Measurements from ENCODE around the gene SLC26A6.

Gene SLC26A6

GRCh38 chr3:48595526-48596121 lies 39.6 kb downstream of the SLC26A6 start:
- peaks cover 34% of the 10 kb centered on the region for H3K36me3 ChIP-seq (ENCODE audit: insufficient read depth, low read length)
- no peaks in the 10 kb centered on the region for H3K9me2 ChIP-seq (ENCODE audit: low read depth, low read length)
- no peak overlapping the region for H3K27ac ChIP-seq (ENCODE audit: low read depth, low read length, poor library complexity, severe bottlenecking)
- no peaks in the 10 kb centered on the region for H3K79me2 ChIP-seq (ENCODE audit: insufficient read depth, low read length)
- no peaks in the 10 kb centered on the region for H4K20me1 ChIP-seq (ENCODE audit: insufficient read depth, low read length)
- H3K9me3 ChIP-seq (ENCODE audit: low read length), result no peaks in the 10 kb centered on the region
- no peak for TF ChIP-seq EZH2 (IDR thresholded peaks at IDR 0.05; ENCODE audit: borderline replicate concordance, low read length)
- TF ChIP-seq CTCF (IDR thresholded peaks at IDR 0.05; ENCODE audit: low read length), result no peak
- H2AFZ ChIP-seq (ENCODE audit: low read length), result no peak overlapping the region
- peaks cover 22% of the 10 kb centered on the region for H3K27me3 ChIP-seq (ENCODE audit: insufficient read depth, low read length)
- no peak overlapping the region for H3K4me3 ChIP-seq (ENCODE audit: low read depth, low read length, poor library complexity, severe bottlenecking)
- no peaks in the 10 kb centered on the region for H3K4me1 ChIP-seq (ENCODE audit: insufficient read depth, low read length, severe bottlenecking)
- H3K4me2 ChIP-seq (ENCODE audit: low read length), result no peak overlapping the region
- H3F3A ChIP-seq (ENCODE audit: insufficient read depth, low read length), result no peaks in the 10 kb centered on the region
- H3K9ac ChIP-seq (ENCODE audit: low read length), result no peak overlapping the region

- H3K36me3 ChIP-seq (ENCODE audit: insufficient read depth, low read length), result peaks cover 29% of the 10 kb centered on the region
- no peaks in the 10 kb centered on the region for H3K9me2 ChIP-seq (ENCODE audit: low read depth, low read length)
- H3K9me3 ChIP-seq (ENCODE audit: low read length), result no peaks in the 10 kb centered on the region
- TF ChIP-seq CTCF (IDR thresholded peaks at IDR 0.05; ENCODE audit: low read length), result no peak
- TF ChIP-seq EZH2 (IDR thresholded peaks at IDR 0.05; ENCODE audit: borderline replicate concordance, low read length), result no peak
- H3K27ac ChIP-seq (ENCODE audit: low read depth, low read length, poor library complexity, severe bottlenecking), result no peak within 1 kb of the TSS
- peaks cover 22% of the 10 kb centered on the region for H3K27me3 ChIP-seq (ENCODE audit: insufficient read depth, low read length)
- H3F3A ChIP-seq (ENCODE audit: insufficient read depth, low read length), result no peaks in the 10 kb centered on the region
- H4K20me1 ChIP-seq (ENCODE audit: insufficient read depth, low read length), result no peaks in the 10 kb centered on the region
- H3K4me1 ChIP-seq (ENCODE audit: insufficient read depth, low read length, severe bottlenecking), result no peaks in the 10 kb centered on the region
- no peaks in the 10 kb centered on the region for H3K79me2 ChIP-seq (ENCODE audit: insufficient read depth, low read length)
- no peak within 1 kb of the TSS for H3K4me3 ChIP-seq (ENCODE audit: low read depth, low read length, poor library complexity, severe bottlenecking)
- H2AFZ ChIP-seq (ENCODE audit: low read length), result no peak within 1 kb of the TSS
- no peak within 1 kb of the TSS for H3K4me2 ChIP-seq (ENCODE audit: low read length)
- H3K9ac ChIP-seq (ENCODE audit: low read length), result no peak within 1 kb of the TSS
Measured at GRCh38 chr3:48595075-48595525, 40.2 kb downstream of the SLC26A6 start, which contains the start of gene COL7A1. TSS of gene COL7A1 (minus strand) at chr3:48595329. CDS start at chr3:48595159, 170 bp downstream.

GRCh38 chr3:48594417-48595049 lies 40.7 kb downstream of the SLC26A6 start:
- Histone ChIP-seq H2AFZ (ENCODE audit: low read length) (no peak overlapping the region), H3K4me1 (ENCODE audit: insufficient read depth, low read length, severe bottlenecking) (no peaks in the 10 kb centered on the region), H3K79me2 (ENCODE audit: insufficient read depth, low read length) (no peaks in the 10 kb centered on the region), H3K36me3 (ENCODE audit: insufficient read depth, low read length) (peaks cover 23% of the 10 kb centered on the region; the same call in 1 of the 2 replicates), H3K9me3 (ENCODE audit: low read length) (no peaks in the 10 kb centered on the region), H3F3A (ENCODE audit: insufficient read depth, low read length) (no peaks in the 10 kb centered on the region), H3K9me2 (ENCODE audit: low read depth, low read length) (no peaks in the 10 kb centered on the region), H4K20me1 (ENCODE audit: insufficient read depth, low read length) (no peaks in the 10 kb centered on the region), H3K9ac (ENCODE audit: low read length) (no peak overlapping the region), H3K4me2 (ENCODE audit: low read length) (no peak overlapping the region), H3K27ac (ENCODE audit: low read depth, low read length, poor library complexity, severe bottlenecking) (no peak overlapping the region), H3K4me3 (ENCODE audit: low read depth, low read length, poor library complexity, severe bottlenecking) (no peak overlapping the region), H3K27me3 (ENCODE audit: insufficient read depth, low read length) (peaks cover 22% of the 10 kb centered on the region)
- TF ChIP-seq CTCF (IDR thresholded peaks at IDR 0.05; ENCODE audit: low read length) (no peak), EZH2 (IDR thresholded peaks at IDR 0.05; ENCODE audit: borderline replicate concordance, low read length) (no peak)

Data from OCI-LY1 (cell line).